K562 (cell line): ENCODE measurements around the gene AGAP1. TPM values are rescaled to one million over a fixed set of nuclear protein-coding genes. Genes with fewer than 3 reads are reported as not detected.

Experiments used
- ATAC-seq: fragments of 200-7000 bp; cut with Tn5 transposase; 3 replicates; pipeline ENCODE4 v1.9.1; 2020; ENCODE audit warnings: moderate library complexity
- BruUV-seq: library from RNA; stranded (reverse); fragments of 400-500 nt; replicated peaks from 2 replicates; lab custom pipeline; 2021; lab: Mats Ljungman, UMichigan
- CTCF ChIA-PET: fragments of 300-600 bp; formaldehyde crosslinking; extraction: SDS; loops from one replicate; lab custom pipeline; 2021; ENCODE audit warnings: low intra/inter-chr PET ratio; lab: Yijun Ruan, JAX
- POLR2A ChIA-PET: fragments of 300-600, 350-650 bp; sonication (Branson Sonifier 250); formaldehyde crosslinking; extraction: SDS; loops from one replicate; lab custom pipeline; 2021; ENCODE audit warnings: antibody characterized with exemption, inconsistent platforms; lab: Yijun Ruan, JAX
- DNase-seq, 4 experiments: peaks; one replicate each; pipeline versions ENCODE4 v3.0.0 to v3.0.0-alpha.2; 2011 to 2018; ENCODE audit warnings: low spot score in 3 of 4, mixed read lengths in 3 of 4; ENCODE audit errors: extremely low read depth in 1 of 4
- FAIRE-seq: peaks from 2 replicates; lab custom pipeline; 2011; peaks lifted over from hg19 to GRCh38; lab: Jason Lieb, UNC
- H2AFZ ChIP-seq: 2 replicates; pipeline ENCODE4 v1.6.0; 2011; ENCODE audit warnings: low read depth, low read length, control low read depth, inconsistent platforms
- H3K27ac ChIP-seq: fragments of 200-600 bp; 3 replicates; pipeline ENCODE4 v1.8.0; 2011; ENCODE audit warnings: low read depth, mild to moderate bottlenecking, control low read depth, inconsistent platforms, low read length, moderate library complexity, mixed read lengths; ENCODE audit errors: extremely low read depth
- H3K27me3 ChIP-seq, 2 experiments: fragments of 300-600 bp in 1 of 2; 2 replicates in 1 of 2; 3 replicates in 1 of 2; pipeline versions ENCODE4 v1.6.0 to v1.8.0; 2011; ENCODE audit warnings: inconsistent platforms in 2 of 2, low read length in 2 of 2, mild to moderate bottlenecking in 1 of 2, mixed read lengths in 1 of 2, moderate library complexity in 1 of 2; ENCODE audit not compliant: control insufficient read depth in 2 of 2, insufficient read depth in 2 of 2
- H3K36me3 ChIP-seq: fragments of 300-600 bp; 3 replicates; pipeline ENCODE4 v1.8.0; 2011; ENCODE audit warnings: mild to moderate bottlenecking, low read length, inconsistent platforms; ENCODE audit not compliant: control insufficient read depth, insufficient read depth
- H3K4me1 ChIP-seq, 2 experiments: fragments of 200-600 bp in 1 of 2; replicated peaks in 1 of 2; 2 replicates in 1 of 2; 3 replicates in 1 of 2; pipeline versions ENCODE4 v1.5.1 to v1.8.0; 2011; ENCODE audit warnings: inconsistent platforms in 2 of 2, low read length in 2 of 2, mild to moderate bottlenecking in 1 of 2, mixed read lengths in 1 of 2, moderate library complexity in 1 of 2; ENCODE audit not compliant: control insufficient read depth in 2 of 2, insufficient read depth in 2 of 2
- H3K4me2 ChIP-seq: 2 replicates; pipeline ENCODE4 v1.6.1; 2011; ENCODE audit warnings: low read length, control low read depth, inconsistent platforms, mixed read lengths; ENCODE audit not compliant: insufficient read depth
- H3K4me3 ChIP-seq: fragments of 200-600 bp; sonication (generic), shearing (Covaris generic); 2 replicates; pipeline ENCODE4 v1.5.1; 2016; ENCODE audit warnings: control low read depth, inconsistent platforms
- H3K79me2 ChIP-seq: fragments of 200-600 bp; 3 replicates; pipeline ENCODE4 v1.8.0; 2011; ENCODE audit warnings: low read length, inconsistent platforms; ENCODE audit not compliant: control insufficient read depth, insufficient read depth
- H3K9ac ChIP-seq, 2 experiments: 2 replicates each; pipeline versions ENCODE4 v1.6.0 to v1.6.1; 2011; ENCODE audit warnings: low read depth in 2 of 2, low read length in 2 of 2, control low read depth in 1 of 2, inconsistent platforms in 1 of 2, mild to moderate bottlenecking in 1 of 2, mixed read lengths in 1 of 2; ENCODE audit not compliant: insufficient read depth in 1 of 2
- H3K9me1 ChIP-seq: one replicate; pipeline ENCODE4 v1.6.0; 2011; ENCODE audit warnings: inconsistent platforms, mild to moderate bottlenecking, low read length, moderate library complexity; ENCODE audit not compliant: control insufficient read depth, insufficient read depth
- H3K9me3 ChIP-seq: replicated peaks from 2 replicates; pipeline ENCODE4 v1.5.1; 2011; ENCODE audit warnings: low read depth, low read length, inconsistent platforms; ENCODE audit not compliant: control insufficient read depth, insufficient read depth
- H4K20me1 ChIP-seq: replicated peaks from 2 replicates; pipeline ENCODE4 v1.6.1; 2011; ENCODE audit warnings: low read length, inconsistent platforms, mixed read lengths; ENCODE audit not compliant: control insufficient read depth, insufficient read depth
- CBFB ChIP-seq: sonication (generic); formaldehyde crosslinking; IDR thresholded peaks from 2 replicates; pipeline ENCODE4 v1.4.0; 2020; ENCODE audit warnings: mild to moderate bottlenecking, missing genetic modification reagents
- CHAMP1 ChIP-seq: fragments of 450-650 bp; IDR thresholded peaks from 2 replicates; pipeline ENCODE4 v1.6.1; 2016; ENCODE audit warnings: mild to moderate bottlenecking
- E2F1 ChIP-seq: sonication (generic); formaldehyde crosslinking; IDR thresholded peaks from 2 replicates; pipeline ENCODE4 v1.8.1; 2023; ENCODE audit warnings: mild to moderate bottlenecking, missing genetic modification reagents, moderate library complexity
- FOXO4 ChIP-seq: fragments of 450-650 bp; formaldehyde crosslinking; IDR thresholded peaks from 2 replicates; pipeline ENCODE4 v1.4.0; 2020; ENCODE audit warnings: mild to moderate bottlenecking, moderate library complexity
- ILF3 ChIP-seq: fragments of 450-650 bp; IDR thresholded peaks from 2 replicates; pipeline ENCODE4 v1.6.1; 2018; ENCODE audit warnings: antibody characterized with exemption, mild to moderate bottlenecking, moderate library complexity, borderline replicate concordance
- NR3C1 ChIP-seq: sonication (generic); formaldehyde crosslinking; IDR thresholded peaks from 2 replicates; pipeline ENCODE4 v1.8.1; 2022; ENCODE audit warnings: missing genetic modification reagents
- PHF8 ChIP-seq: fragments of 200-600 bp; sonication (generic); IDR thresholded peaks from 2 replicates; pipeline ENCODE4 v1.6.1; 2012; ENCODE audit warnings: mixed run types, mild to moderate bottlenecking, inconsistent platforms, low read length, moderate library complexity, borderline replicate concordance
- POLR2G ChIP-seq: fragments of 200-400 bp; formaldehyde crosslinking; IDR thresholded peaks from 2 replicates; pipeline ENCODE4 v1.6.1; 2017; ENCODE audit warnings: low read depth, mild to moderate bottlenecking, antibody characterized with exemption, low read length, moderate library complexity
- SETDB1 ChIP-seq: IDR thresholded peaks from one replicate; pipeline ENCODE4 v1.6.1; 2012; ENCODE audit warnings: low read length, control low read depth, inconsistent platforms
- SOX6 ChIP-seq: fragments of 450-650 bp; IDR thresholded peaks from 2 replicates; pipeline ENCODE4 v1.6.1; 2014; ENCODE audit warnings: mild to moderate bottlenecking
- THRA ChIP-seq: fragments of 450-650 bp; IDR thresholded peaks from 2 replicates; pipeline ENCODE4 v1.6.1; 2017; ENCODE audit warnings: mild to moderate bottlenecking, moderate library complexity
- TRIM28 ChIP-seq: fragments of 450-650 bp; IDR thresholded peaks from 2 replicates; pipeline ENCODE4 v1.6.1; 2017
- USF2 ChIP-seq: sonication (generic); formaldehyde crosslinking; IDR thresholded peaks from 2 replicates; pipeline ENCODE4 v1.5.0; 2020; ENCODE audit warnings: missing genetic modification reagents
- ZBTB17 ChIP-seq: fragments of 450-650 bp; formaldehyde crosslinking; IDR thresholded peaks from 2 replicates; pipeline ENCODE4 v1.4.0; 2020; ENCODE audit warnings: mild to moderate bottlenecking
- ZFP1 ChIP-seq: fragments of 450-650 bp; formaldehyde crosslinking; IDR thresholded peaks from 2 replicates; pipeline ENCODE4 v1.4.0; 2020; ENCODE audit warnings: mild to moderate bottlenecking, mixed read lengths
- ZNF197 ChIP-seq: fragments of 200-800 bp; sonication (Bioruptor generic); IDR thresholded peaks from 2 replicates; pipeline ENCODE4 v1.6.1; 2016; ENCODE audit warnings: low read depth, missing genetic modification characterization, missing compliant biosample characterization
- ZNF253 ChIP-seq: fragments of 250-450 bp; sonication (Bioruptor Pico); conservative IDR thresholded peaks from 2 replicates; pipeline ENCODE4 v1.6.1; 2021; ENCODE audit warnings: mild to moderate bottlenecking
- ZNF57 ChIP-seq: fragments of 450-650 bp; formaldehyde crosslinking; IDR thresholded peaks from 2 replicates; pipeline ENCODE4 v1.4.0; 2020; ENCODE audit warnings: mild to moderate bottlenecking, moderate library complexity
- WGBS: fragments of 100-300 bp; shearing (Covaris generic); methylation state at CpG from one replicate; pipeline ENCODE4 v1.1.6; 2016; ENCODE audit warnings: low coverage, mixed read lengths; ENCODE audit not compliant: insufficient coverage; ENCODE audit errors: missing lambda C conversion rate; 5-methylcytosine and 5-hydroxymethylcytosine counted together
- in situ Hi-C: fragments of 300-500 bp; cut with MboI; formaldehyde crosslinking; loops from 4 replicates; pipeline ENCODE4 v1.15.0; 2018; ENCODE audit warnings: inconsistent platforms, mixed read lengths
- intact Hi-C: fragments of 100-400 bp; cut with micrococcal nuclease; formaldehyde crosslinking; loops from 2 replicates; pipeline ENCODE4 v1.14.2; 2022
- polyA plus RNA-seq, 8 experiments: library from polyadenylated mRNA; depleted of rRNA in 4 of 8; stranded (reverse) in 5 of 8; unstranded in 3 of 8; fragments of >200 nt; fragmentation: Nextera tagmentation in 2 of 8; fragmentation: Illumina TruSeq in 1 of 8; extraction: Ambion mirVana in 2 of 8; extraction: Trizol in 1 of 8; gene quantifications; 2 replicates each; pipeline versions ENCODE4 v1.2.1 to v1.2.3, GENCODE V29; 2011 to 2014; ENCODE audit warnings: inconsistent platforms in 1 of 8, missing spikeins in 1 of 8
- total RNA-seq, 7 experiments: library from RNA; depleted of rRNA in 6 of 7; stranded (reverse); fragments of >200 nt in 6 of 7; fragmentation: Illumina TruSeq in 2 of 7; extraction: Trizol in 2 of 7; gene quantifications; 2 replicates each; pipeline versions ENCODE4 v1.2.1 to v1.2.3, GENCODE V29; 2011 to 2021; ENCODE audit warnings: low replicate concordance in 1 of 7

AGAP1 gene
- total and polyA plus RNA-seq, 9 of the 15 experiments (the other 6 are each of a cell fraction or from before 2014, with no cell fraction given), result 1.3 to 24.0 (median 10.6) TPM

- intact Hi-C loops (no loop called here), in situ Hi-C loops (no loop called here)
- TF ChIP-seq ZNF253 (no peak), NR3C1 (no peak), CHAMP1 (no peak), CBFB (CRISPR knock-in tag) (no peak), ZBTB17 (CRISPR knock-in tag) (no peak), SETDB1 (no peak), ZFP1 (CRISPR knock-in tag) (no peak), POLR2G (no peak), E2F1 (CRISPR knock-in tag) (no peak), TRIM28 (no peak), FOXO4 (CRISPR knock-in tag) (no peak), ZNF57 (no peak), ZNF197 (CRISPR knock-in tag) (no peak), THRA (no peak), SOX6 (no peak), ILF3 (no peak), USF2 (CRISPR knock-in tag) (no peak), PHF8 (no peak)
- POLR2A ChIA-PET, result no interaction called here
- Histone ChIP-seq H3K9me1 (no peaks in the 10 kb centered on the region), H3K27ac (no peak overlapping the region), H2AFZ (no peak overlapping the region), H3K79me2 (no peaks in the 10 kb centered on the region), H4K20me1 (no peaks in the 10 kb centered on the region), H3K4me2 (no peak overlapping the region), H3K27me3 (no peaks in the 10 kb centered on the region), H3K9me3 (no peaks in the 10 kb centered on the region), H3K4me1 (no peaks in the 10 kb centered on the region), H3K36me3 (peaks cover 26% of the 10 kb centered on the region; the same call in 2 of the 3 replicates), H3K9ac (no peak overlapping the region), H3K4me3 (no peak overlapping the region)
- 88% methylated on average over 4 of the region's 6 CpGs for WGBS
- DNase-seq, result no peak
- ATAC-seq, result no peak
- CTCF ChIA-PET, result no interaction called here
- BruUV-seq, result no TSS peak
- FAIRE-seq, result no peak
Observed at GRCh38 chr2:235804676-235805075, 310.8 kb downstream of the AGAP1 start.
